Measurements from ENCODE around the gene TRIM41.

DNA sequence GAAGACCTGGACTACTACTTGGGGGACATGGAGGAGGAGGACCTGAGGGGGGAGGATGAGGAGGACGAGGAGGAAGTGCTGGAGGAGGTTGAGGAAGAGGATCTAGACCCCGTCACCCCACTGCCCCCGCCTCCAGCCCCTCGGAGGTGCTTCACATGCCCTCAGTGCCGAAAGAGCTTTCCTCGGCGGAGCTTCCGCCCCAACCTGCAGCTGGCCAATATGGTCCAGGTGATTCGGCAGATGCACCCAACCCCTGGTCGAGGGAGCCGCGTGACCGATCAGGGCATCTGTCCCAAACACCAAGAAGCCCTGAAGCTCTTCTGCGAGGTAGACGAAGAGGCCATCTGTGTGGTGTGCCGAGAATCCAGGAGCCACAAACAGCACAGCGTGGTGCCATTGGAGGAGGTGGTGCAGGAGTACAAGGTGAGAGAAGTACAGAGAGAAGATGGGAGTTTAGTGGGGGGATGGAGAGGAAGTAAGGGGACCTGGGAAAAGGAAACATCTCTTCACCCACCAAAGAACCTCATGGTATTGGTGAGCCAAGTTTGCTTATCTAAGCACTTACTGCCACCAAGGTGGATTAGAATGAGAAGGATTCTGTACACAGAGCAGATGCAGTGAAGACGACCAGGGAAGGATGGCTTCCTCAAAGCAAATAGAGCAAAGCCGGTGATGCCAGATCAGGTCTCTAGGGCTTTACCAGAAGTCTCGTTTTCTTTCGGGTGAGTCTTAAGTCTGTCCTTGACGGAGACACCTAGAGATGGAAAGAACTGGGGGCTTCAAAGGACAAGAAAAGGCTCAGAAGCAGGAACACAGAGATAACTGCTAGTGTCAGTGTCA, 1.5 kb downstream of the TRIM41 start:
- no peak for TF ChIP-seq JUN (CRISPR knock-in tag; IDR thresholded peaks at IDR 0.05)
- no peak for TF ChIP-seq MEIS2 (CRISPR knock-in tag; IDR thresholded peaks at IDR 0.05)
- TF ChIP-seq ZSCAN29 (CRISPR knock-in tag; conservative IDR thresholded peaks at IDR 0.05): no peak
- TF ChIP-seq JUND (CRISPR knock-in tag; IDR thresholded peaks at IDR 0.05): no peak
- TF ChIP-seq, protein P1, sequence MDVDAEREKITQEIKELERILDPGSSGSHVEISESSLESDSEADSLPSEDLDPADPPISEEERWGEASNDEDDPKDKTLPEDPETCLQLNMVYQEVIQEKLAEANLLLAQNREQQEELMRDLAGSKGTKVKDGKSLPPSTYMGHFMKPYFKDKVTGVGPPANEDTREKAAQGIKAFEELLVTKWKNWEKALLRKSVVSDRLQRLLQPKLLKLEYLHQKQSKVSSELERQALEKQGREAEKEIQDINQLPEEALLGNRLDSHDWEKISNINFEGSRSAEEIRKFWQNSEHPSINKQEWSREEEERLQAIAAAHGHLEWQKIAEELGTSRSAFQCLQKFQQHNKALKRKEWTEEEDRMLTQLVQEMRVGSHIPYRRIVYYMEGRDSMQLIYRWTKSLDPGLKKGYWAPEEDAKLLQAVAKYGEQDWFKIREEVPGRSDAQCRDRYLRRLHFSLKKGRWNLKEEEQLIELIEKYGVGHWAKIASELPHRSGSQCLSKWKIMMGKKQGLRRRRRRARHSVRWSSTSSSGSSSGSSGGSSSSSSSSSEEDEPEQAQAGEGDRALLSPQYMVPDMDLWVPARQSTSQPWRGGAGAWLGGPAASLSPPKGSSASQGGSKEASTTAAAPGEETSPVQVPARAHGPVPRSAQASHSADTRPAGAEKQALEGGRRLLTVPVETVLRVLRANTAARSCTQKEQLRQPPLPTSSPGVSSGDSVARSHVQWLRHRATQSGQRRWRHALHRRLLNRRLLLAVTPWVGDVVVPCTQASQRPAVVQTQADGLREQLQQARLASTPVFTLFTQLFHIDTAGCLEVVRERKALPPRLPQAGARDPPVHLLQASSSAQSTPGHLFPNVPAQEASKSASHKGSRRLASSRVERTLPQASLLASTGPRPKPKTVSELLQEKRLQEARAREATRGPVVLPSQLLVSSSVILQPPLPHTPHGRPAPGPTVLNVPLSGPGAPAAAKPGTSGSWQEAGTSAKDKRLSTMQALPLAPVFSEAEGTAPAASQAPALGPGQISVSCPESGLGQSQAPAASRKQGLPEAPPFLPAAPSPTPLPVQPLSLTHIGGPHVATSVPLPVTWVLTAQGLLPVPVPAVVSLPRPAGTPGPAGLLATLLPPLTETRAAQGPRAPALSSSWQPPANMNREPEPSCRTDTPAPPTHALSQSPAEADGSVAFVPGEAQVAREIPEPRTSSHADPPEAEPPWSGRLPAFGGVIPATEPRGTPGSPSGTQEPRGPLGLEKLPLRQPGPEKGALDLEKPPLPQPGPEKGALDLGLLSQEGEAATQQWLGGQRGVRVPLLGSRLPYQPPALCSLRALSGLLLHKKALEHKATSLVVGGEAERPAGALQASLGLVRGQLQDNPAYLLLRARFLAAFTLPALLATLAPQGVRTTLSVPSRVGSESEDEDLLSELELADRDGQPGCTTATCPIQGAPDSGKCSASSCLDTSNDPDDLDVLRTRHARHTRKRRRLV (CRISPR knock-in tag; IDR thresholded peaks at IDR 0.05): no peak
- no peak for TF ChIP-seq POLR2A (IDR thresholded peaks at IDR 0.05; ENCODE audit: insufficient read depth in 1 of 2, low read depth in 2 of 2, low read length in 2 of 2)
- peak; percentile 23 to 66; a peak in 2 of 4 replicates for TF ChIP-seq MAFK (conservative IDR thresholded peaks at IDR 0.05 in 1 of 2, IDR thresholded peaks at IDR 0.05 in 1 of 2; ENCODE audit: low read length in 2 of 2)
- TF ChIP-seq NR1H2 (CRISPR knock-in tag; IDR thresholded peaks at IDR 0.05; ENCODE audit: borderline replicate concordance, low read depth): no peak
- TF ChIP-seq, protein P2, sequence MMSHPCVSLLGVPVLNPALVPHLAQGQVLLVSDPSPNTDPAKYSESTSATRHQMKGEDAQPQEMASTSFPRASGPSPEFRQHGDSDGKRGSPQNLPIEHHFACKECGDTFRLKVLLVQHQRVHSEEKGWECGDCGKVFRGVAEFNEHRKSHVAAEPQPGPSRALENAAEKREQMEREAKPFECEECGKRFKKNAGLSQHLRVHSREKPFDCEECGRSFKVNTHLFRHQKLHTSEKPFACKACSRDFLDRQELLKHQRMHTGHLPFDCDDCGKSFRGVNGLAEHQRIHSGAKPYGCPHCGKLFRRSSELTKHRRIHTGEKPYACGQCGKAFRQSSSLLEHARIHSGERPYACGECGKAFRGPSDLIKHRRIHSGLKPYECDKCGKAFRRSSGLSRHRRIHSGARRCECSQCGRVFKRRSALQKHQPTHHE (CRISPR knock-in tag; IDR thresholded peaks at IDR 0.05; ENCODE audit: borderline replicate concordance): no peak
- no peak for TF ChIP-seq EEA1 (CRISPR knock-in tag; IDR thresholded peaks at IDR 0.05; ENCODE audit: borderline replicate concordance)
- no peak for TF ChIP-seq IRF2 (CRISPR knock-in tag; IDR thresholded peaks at IDR 0.05)
